HG03175 (cell line): ENCODE results near the gene BRD9.
"Not testable (repeated sequence)": the region's sequence is repeated elsewhere in the genome, so short reads cannot be mapped to it uniquely, and the experiment has no call there.

Experiments used
- ATAC-seq: cut with Tn5 transposase; IDR thresholded peaks from one replicate; pipeline ENCODE4 v1.9.1; 2021; ENCODE audit warnings: mild to moderate bottlenecking, moderate library complexity; ENCODE audit not compliant: unreplicated experiment

The BRD9 gene

GRCh38 chr5:892394-893136, at the start of gene BRD9, which contains the start of gene TRIP13:
BRD9 (minus strand) TSS chr5:892801; CDS start chr5:892657, 144 bp downstream.
TRIP13 (plus strand) TSS chr5:892884; CDS start chr5:892999, 115 bp downstream.
- peak; percentile 98 for ATAC-seq

- not testable (repeated sequence) for ATAC-seq
Observed at GRCh38 chr5:940741-941140, 48.1 kb upstream of the BRD9 start.

GRCh38 chr5:939368-939767, 46.8 kb upstream of the BRD9 start:
- no peak for ATAC-seq

DNA sequence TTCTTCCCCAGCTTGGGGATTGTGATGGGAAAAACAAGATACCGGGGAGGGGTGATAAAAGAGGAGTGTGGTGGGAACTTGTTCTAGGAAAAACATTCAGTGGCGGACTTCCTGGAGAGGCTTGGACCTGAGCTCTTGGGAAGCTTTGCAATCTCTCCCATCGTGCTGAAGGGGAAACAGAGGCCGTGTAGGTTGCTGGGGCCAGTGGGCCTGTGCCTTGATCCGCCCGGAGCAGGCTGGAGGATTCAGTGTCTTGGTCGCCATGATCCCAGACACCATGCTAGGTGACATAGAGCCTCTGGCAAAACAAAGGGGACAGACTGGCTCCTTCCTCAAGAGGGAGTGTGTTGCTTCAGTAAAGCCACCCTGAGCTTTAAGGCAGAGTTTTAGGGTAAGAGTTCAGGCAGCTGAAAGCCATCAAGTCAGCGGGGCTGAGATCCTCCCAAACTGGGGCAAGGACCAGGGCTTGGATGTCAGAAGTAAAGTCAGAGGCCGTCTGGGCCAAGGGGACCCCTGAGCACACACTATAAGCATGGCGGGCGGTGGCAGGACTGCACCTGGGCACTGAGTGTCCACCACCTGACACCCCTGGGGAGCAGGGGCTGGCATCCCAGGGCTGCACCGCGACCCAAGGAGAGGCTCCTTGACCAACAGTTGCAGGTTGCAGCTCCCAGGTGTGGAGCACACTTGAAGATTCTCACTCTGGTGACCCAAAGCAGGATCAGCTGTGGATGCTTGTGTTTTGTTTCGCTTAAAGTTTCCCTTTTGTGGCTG, 44.7 kb upstream of the BRD9 start:
- no peak for ATAC-seq

DNA sequence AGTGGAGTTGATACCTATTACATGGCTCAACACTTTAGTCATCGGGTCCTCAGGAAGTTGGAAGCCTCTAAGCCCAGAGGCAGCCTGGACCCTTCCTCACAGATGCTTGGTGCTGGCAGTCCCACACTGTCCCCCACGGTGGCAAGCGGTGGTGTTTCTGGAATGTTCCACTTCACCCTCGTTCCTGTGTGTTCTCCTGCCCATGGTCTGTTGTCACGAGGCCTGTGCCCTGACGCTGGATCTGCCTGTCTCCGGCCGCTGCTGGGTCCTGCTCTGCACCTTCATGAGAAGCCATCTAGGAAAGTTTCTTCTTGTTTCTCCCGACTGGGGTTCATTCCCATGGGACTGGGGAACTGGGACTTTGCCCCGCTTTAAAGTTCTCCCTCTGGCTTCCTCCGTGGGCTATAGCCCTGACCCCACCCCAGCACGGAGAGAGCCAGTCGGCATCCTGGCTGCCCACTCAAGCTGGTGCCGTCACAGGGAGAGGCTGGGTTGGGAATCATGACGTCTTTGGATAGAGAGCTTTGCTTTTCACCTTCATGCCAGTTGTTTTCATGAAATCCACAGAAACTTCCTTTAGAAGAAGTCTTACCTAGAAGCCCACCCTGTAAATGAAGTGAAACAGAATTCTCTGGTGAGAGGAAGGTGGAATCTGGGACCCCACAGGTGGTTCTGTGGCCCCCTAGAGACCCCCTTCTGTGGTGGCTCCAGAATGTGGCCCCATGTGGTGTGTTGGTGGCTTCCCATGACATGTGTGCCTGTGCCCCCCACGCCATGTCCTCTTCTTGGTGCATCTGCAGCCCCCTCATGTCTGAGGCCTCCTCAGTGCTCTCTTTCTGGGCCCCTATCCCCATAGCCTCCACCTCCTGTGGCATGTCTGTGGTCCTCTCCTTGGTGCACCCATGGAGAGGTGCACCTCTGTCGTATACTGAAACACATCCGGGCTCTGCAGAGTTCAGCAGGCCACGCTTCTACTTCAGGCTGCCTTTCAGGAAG, 43.8 kb upstream of the BRD9 start:
- ATAC-seq, result no peak

DNA sequence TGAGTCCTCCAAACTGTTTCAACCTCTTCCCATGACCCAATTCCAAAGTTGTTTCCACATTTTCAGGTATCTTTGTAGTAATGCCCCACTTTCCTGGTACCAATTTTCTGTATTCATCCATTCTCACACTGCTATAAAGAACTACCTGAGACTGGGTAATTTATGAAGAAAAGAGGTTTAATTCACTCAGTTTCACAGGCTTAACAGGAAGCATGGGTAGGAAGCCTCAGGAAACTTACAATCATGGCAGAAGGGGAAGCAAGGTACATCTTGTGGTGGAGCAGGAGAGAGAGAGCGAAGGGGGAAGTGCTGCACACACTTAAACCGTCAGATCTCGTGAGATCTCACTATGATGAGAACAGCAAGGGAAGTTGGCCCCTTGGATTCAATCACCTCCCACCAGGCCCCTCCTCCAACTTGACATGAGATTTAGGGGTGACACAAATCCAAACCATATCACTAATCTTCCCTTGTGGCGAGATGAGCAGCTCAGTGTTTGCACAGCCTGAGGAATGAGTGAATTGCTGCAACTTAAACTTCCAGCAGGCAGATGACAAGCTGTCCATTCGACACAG, 43.0 kb upstream of the BRD9 start:
- no peak for ATAC-seq

DNA sequence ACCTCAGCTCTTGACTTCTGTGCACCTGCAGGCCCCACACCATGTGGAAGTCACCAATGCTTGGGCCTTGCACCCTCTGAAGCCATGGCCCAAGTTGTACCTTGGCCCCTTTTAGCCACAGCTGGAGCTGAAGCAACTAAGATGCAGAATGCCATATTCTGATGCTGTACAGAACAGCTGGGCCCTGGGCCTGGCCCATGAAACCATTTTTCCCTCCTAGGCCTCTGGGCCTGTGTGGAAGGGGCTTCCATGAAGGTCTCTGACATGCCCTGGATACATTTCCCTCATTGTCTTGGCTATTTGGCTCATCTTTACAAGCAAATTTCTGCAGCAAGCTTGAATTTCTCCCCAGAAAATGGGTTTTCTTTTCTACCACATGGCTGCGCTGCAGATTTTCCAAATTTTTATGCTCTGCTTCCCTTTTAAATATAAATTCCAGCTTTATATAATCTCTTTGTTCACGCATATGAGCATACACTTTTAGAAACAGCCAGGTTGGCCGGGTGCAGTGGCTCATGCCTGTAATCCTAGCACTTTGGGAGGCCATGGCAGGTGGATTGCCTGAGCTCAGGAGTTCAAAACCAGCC, 41.9 kb upstream of the BRD9 start:
- not testable (repeated sequence) for ATAC-seq

DNA sequence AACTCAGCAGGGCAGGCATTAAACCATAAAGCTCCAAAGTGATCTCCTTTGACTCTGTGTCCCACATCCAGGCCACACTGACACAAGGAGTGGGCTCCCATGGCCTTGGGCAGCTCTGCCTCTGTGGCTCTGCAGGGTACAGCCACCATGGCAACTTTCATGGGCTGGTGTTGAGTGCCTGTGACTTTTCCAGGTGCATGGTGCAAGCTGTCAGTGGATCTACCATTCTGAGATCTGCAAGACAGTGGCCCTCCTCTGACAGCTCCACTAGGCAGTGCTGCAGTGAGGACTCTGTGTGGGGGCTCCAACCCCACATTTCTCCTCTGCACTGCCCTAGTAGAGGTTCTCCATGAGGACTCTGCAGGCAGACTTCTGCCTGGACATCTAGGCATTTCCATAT, 41.4 kb upstream of the BRD9 start:
- ATAC-seq, result not testable (repeated sequence)

GRCh38 chr5:933251-933861, 40.8 kb upstream of the BRD9 start:
- no peak for ATAC-seq

GRCh38 chr5:932628-933250, 40.1 kb upstream of the BRD9 start:
- no peak for ATAC-seq

DNA sequence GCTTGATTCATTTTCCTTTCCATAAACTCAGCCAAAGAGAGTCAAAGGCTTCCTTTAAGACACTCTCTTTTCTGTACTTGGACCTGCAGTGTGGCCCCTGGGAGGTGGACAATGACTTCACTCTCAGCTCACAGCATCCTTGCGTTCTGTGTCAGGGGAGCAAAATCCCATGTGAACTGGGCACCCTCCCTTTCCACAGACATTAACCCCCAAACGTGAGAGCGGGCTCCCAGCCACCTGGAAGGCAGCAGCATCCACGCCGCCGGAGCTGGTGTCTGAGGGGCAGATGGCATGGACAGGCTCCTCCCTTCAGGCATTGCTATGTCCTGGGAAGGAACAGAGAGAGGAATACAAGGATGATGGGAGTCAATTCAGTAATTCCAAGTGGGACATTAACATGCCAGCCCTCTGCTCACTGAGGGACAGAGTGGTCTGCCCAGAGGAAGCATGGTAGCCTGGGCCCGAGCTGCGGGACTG, 39.6 kb upstream of the BRD9 start:
- no peak for ATAC-seq

- ATAC-seq, result no peak
Observed at GRCh38 chr5:931570-932145, 39.1 kb upstream of the BRD9 start.

DNA sequence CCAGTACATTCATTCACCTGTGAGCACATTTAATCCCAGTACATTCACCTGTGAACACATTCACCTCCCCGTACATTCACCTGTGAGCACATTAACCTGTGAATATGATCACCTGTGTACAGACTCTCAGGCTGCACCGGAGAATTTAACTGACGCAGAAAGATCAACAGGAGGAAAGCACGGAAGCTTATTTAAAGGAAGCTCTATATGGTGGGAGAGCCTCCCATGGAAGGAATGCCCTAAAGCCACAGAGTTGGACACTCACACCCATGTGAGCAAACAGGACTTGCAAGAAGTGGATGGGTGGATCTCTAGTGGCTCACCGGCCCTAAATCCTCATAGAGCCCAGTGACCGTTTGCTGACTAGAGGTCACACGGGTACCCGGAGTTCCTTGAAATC, 38.3 kb upstream of the BRD9 start:
- ATAC-seq, result no peak

- ATAC-seq, result no peak
Observed at GRCh38 chr5:929596-929995, 37.0 kb upstream of the BRD9 start.

DNA sequence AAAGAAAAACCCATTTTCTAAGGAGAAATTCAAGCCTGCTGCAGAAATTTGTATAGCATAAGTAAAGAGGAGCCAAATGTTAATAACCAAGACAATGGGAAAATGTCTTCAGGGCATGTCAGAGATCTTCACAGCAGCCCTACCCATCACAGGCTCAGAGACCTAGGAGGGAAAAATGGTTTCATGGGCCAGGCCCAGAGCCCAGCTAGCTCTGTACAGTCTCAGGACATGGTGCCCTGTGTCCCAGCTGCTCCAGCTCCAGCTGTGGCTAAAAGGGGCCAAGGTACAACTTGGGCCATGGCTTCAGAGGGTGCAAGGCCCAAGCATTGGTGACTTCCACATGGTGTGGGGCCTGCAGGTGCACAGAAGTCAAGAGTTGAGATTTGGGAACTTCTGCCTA, 36.6 kb upstream of the BRD9 start:
- ATAC-seq, result not testable (repeated sequence)

DNA sequence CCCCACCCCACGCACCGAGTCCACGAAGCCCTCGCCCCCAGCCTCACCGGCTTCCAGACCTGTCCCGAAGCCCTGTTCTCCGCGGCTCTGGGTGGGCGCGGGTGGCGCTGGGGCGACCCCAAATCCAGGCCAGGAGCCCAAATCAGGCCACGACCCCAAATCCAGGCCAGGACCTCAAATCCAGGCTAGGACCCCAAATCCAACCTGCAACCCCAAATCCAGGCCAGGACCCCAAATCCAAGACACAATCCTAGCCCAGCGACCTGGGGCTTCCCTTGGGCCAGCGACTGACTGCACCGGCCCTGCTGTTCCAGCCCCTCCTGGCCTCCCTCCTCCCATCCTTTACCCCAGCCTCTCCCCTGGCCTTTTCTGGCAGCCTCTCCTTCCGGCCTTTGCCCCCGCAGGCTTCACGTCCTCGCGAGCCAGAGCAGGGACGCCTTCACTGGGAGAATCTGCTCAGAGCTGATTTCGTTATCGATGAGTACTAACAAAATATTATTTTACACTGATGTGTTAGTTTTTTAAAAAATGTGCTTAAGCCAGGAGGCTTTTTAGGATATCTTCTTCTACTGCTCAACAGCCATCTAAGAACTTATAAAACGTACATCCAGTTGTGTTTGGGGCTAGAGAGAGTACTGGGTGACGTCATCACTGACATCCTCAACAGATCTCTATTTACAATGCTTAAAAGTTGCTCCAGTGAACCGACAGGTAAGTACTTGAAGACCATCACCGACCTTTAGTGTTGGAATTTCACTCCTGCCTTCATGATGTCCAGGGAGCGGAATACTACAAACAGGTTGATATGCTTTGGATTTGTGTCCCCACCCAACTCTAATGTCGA, 34.8 kb upstream of the BRD9 start:
- ATAC-seq, result no peak

- no peak for ATAC-seq
Observed at GRCh38 chr5:926417-927171, 34.0 kb upstream of the BRD9 start.
